ENCODE data around the gene SKA1. TPM values are rescaled to one million over a fixed set of nuclear protein-coding genes. Genes with fewer than 3 reads are reported as not detected.
"Not testable (repeated sequence)": the region's sequence is repeated elsewhere in the genome, so short reads cannot be mapped to it uniquely, and the experiment has no call there.

Gene SKA1
- total and polyA plus RNA-seq, 2 experiments from 2014 or later = 4.0 to 5.5 TPM

DNA sequence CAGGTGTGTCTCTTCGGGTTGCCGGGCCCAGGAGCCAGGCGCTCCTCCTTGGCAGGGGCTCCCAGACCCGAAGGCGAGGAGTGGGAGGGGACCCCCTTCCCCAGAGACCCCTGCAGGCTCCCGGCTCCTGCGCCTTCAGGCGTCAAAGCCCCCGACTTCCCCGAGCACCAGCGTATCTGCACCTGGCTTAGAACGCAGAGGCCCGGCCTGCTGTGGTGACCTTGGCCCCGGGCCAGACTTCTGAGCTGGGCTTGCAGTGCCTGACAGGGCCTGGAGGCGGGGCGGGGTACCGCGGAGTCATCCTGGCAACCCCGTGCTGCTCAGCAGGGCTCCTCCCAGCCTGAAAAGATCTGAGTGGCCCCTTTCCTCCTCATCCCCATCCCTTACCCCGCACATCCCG lies 27.0 kb downstream of the SKA1 start:
- Histone ChIP-seq H3K36me3 (replicated peaks; ENCODE audit: insufficient read depth, low read depth) (no peaks in the 10 kb centered on the region), H4K20me1 (ENCODE audit: insufficient read depth, poor library complexity, severe bottlenecking) (no peaks in the 10 kb centered on the region), H3K27ac (peak overlapping the region; percentile 76), H2AFZ (no peak overlapping the region), H3K27me3 (no peaks in the 10 kb centered on the region), H3K4me2 (peak overlapping the region; percentile 63), H3K79me2 (peaks cover 2% of the 10 kb centered on the region), H3K9me3 (ENCODE audit: low read depth) (no peaks in the 10 kb centered on the region), H3K4me3 (no peak overlapping the region), H3K9me2 (replicated peaks; ENCODE audit: insufficient read depth) (no peaks in the 10 kb centered on the region), H3K4me1 (ENCODE audit: insufficient read depth) (peaks cover 45% of the 10 kb centered on the region)
- 38% methylated on average over 13 of the region's 21 CpGs for WGBS (ENCODE audit: low lambda C conversion rate, missing lambda C conversion rate)
- TF ChIP-seq EZH2phosphoT487 (IDR thresholded peaks at IDR 0.05; ENCODE audit: low read depth, severe bottlenecking, unreplicated experiment) = no peak
- TF ChIP-seq, protein P1, sequence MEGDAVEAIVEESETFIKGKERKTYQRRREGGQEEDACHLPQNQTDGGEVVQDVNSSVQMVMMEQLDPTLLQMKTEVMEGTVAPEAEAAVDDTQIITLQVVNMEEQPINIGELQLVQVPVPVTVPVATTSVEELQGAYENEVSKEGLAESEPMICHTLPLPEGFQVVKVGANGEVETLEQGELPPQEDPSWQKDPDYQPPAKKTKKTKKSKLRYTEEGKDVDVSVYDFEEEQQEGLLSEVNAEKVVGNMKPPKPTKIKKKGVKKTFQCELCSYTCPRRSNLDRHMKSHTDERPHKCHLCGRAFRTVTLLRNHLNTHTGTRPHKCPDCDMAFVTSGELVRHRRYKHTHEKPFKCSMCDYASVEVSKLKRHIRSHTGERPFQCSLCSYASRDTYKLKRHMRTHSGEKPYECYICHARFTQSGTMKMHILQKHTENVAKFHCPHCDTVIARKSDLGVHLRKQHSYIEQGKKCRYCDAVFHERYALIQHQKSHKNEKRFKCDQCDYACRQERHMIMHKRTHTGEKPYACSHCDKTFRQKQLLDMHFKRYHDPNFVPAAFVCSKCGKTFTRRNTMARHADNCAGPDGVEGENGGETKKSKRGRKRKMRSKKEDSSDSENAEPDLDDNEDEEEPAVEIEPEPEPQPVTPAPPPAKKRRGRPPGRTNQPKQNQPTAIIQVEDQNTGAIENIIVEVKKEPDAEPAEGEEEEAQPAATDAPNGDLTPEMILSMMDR (IDR thresholded peaks at IDR 0.05; ENCODE audit: poor library complexity) = no peak
- DNase-seq (ENCODE audit: low spot score) = peak; percentile 86

DNA sequence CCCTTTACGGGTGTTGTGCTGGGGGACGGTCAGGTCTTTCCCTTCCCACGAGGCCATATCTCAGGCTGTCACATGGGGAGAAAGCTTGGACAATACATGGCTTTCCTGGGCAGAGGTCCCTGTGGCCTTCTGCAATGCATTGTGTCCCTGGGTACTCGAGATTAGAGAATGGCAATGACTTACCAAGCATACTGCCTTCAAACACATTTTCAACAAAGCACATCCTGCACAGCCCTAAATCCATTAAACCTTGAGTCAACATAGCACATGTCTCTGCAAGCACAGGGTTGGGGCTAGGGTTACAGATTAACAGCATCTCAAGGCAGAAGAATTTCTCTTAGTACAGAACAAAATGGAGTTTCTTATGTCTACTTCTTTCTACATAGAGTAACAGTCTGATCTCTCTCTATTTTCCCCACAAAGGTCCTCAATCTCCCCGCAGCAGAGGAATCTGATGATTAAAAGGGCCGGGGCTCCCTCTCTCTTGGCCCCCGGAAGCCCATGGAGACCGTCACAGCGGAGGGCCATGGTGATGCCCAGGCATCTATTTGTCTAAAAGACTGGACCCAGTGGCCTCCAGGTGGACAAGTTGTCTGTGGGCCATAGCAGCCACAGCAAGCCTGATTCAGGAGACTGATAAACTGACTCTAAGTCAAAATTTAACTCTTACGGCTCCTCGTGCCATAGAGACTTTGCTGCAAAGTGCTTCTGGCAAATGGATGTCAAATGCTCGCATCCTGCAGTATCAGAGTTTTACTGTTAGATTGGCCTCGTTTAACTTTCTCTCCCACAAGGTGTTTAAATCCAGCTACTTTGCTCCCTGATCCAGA lies 30.1 kb downstream of the SKA1 start:
- Histone ChIP-seq H3K4me2 (peak overlapping the region; percentile 63), H3K4me1 (ENCODE audit: insufficient read depth) (peaks cover 40% of the 10 kb centered on the region), H3K27ac (peak overlapping the region; percentile 76)
- H3K9me3 ChIP-seq (ENCODE audit: low read depth); H3K36me3 ChIP-seq (replicated peaks; ENCODE audit: insufficient read depth, low read depth); H3K9me2 ChIP-seq (replicated peaks; ENCODE audit: insufficient read depth); DNase-seq (ENCODE audit: low spot score); H3K4me3 ChIP-seq; H3K79me2 ChIP-seq; H3K27me3 ChIP-seq; H4K20me1 ChIP-seq (ENCODE audit: insufficient read depth, poor library complexity, severe bottlenecking); H2AFZ ChIP-seq: not testable (repeated sequence)
- WGBS (ENCODE audit: low lambda C conversion rate, missing lambda C conversion rate) = 44% methylated on average over 13 of the region's 13 CpGs

DNA sequence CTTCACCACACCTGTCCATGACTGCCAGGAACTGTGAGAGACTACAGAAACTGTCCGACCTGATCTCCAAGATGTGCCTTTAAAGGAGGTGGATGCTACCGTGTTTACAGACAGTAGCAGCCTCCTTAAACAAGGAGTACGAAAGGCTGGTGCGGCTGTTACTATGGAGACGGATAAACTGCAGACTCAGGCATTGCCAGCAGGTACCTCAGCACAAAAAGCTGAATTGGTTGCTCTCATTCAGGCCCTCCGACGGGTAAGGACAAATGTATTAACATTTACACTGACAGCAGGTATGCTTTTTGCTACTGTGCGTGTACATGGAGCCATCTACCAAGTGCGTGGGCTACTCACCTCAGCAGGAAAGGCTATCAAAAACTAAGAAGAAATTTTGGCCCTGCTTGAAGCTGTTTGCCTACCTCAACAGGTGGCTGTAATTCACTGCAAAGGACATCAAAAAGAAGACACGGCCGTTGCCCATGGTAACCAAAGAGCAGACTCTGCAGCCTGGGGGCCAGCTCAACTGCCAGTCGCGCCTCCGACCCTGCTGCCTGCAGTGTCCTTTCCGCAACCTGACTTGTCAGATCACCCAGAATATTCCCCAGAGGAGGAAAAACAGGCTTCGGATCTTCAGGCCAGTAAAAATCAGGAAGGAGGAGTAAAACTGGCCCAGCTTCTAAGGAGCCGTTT lies 30.9 kb downstream of the SKA1 start:
- no peak for DNase-seq (ENCODE audit: low spot score)

DNA sequence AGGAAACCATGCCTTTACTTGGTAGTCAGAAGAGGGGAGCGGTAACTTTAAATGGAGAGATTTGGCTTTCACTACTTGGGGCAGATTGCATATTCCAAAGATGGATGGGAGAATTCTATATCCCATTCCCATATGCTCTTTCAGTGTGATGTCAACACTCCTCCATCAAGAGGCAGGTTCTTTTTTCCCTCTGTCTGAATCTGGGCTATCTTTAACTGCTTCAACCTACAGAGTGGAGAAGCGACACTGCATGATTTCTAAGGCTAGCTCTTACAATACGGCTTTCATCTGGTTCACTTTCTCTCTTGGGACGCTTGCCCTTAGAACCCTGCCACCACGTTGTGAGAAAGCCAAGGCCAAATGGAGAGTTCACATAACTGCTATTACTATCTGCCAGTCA lies 34.4 kb downstream of the SKA1 start:
- Histone ChIP-seq H3K9me2 (replicated peaks; ENCODE audit: insufficient read depth) (no peaks in the 10 kb centered on the region), H3K4me3 (no peak overlapping the region), H4K20me1 (ENCODE audit: insufficient read depth, poor library complexity, severe bottlenecking) (no peaks in the 10 kb centered on the region), H3K27ac (no peak overlapping the region), H3K27me3 (no peaks in the 10 kb centered on the region), H3K4me2 (no peak overlapping the region), H3K4me1 (ENCODE audit: insufficient read depth) (peaks cover 22% of the 10 kb centered on the region), H2AFZ (no peak overlapping the region), H3K36me3 (replicated peaks; ENCODE audit: insufficient read depth, low read depth) (no peaks in the 10 kb centered on the region), H3K79me2 (no peaks in the 10 kb centered on the region), H3K9me3 (ENCODE audit: low read depth) (no peaks in the 10 kb centered on the region)
- TF ChIP-seq, protein P1 (IDR thresholded peaks at IDR 0.05; ENCODE audit: poor library complexity) = no peak
- TF ChIP-seq EZH2phosphoT487 (IDR thresholded peaks at IDR 0.05; ENCODE audit: low read depth, severe bottlenecking, unreplicated experiment) (no peak), EZH2 (IDR thresholded peaks at IDR 0.05; ENCODE audit: borderline replicate concordance) (no peak)
- DNase-seq (ENCODE audit: low spot score) = no peak
- 85% methylated on average over 5 of the region's 5 CpGs for WGBS (ENCODE audit: low lambda C conversion rate, missing lambda C conversion rate)

More for the DNA sequence above, 30.9 kb downstream of the SKA1 start:
- Histone ChIP-seq H3K27ac (peak overlapping the region; percentile 66), H3K36me3 (replicated peaks; ENCODE audit: insufficient read depth, low read depth) (no peaks in the 10 kb centered on the region), H3K9me2 (replicated peaks; ENCODE audit: insufficient read depth) (no peaks in the 10 kb centered on the region), H3K79me2 (peaks cover 2% of the 10 kb centered on the region), H2AFZ (no peak overlapping the region), H3K4me2 (no peak overlapping the region), H3K27me3 (no peaks in the 10 kb centered on the region), H3K4me1 (ENCODE audit: insufficient read depth) (peaks cover 40% of the 10 kb centered on the region), H3K9me3 (ENCODE audit: low read depth) (no peaks in the 10 kb centered on the region), H4K20me1 (ENCODE audit: insufficient read depth, poor library complexity, severe bottlenecking) (no peaks in the 10 kb centered on the region), H3K4me3 (no peak overlapping the region)
- TF ChIP-seq EZH2phosphoT487 (IDR thresholded peaks at IDR 0.05; ENCODE audit: low read depth, severe bottlenecking, unreplicated experiment) = no peak
- TF ChIP-seq EZH2 (IDR thresholded peaks at IDR 0.05; ENCODE audit: borderline replicate concordance) = no peak
- TF ChIP-seq, protein P1 (IDR thresholded peaks at IDR 0.05; ENCODE audit: poor library complexity) = no peak
- 46% methylated on average over 17 of the region's 17 CpGs for WGBS (ENCODE audit: low lambda C conversion rate, missing lambda C conversion rate)

All from hepatocyte (in vitro differentiated cells).